GM18951 (cell line): ENCODE results near the gene S100A14.
"Not testable (repeated sequence)": the region's sequence is repeated elsewhere in the genome, so short reads cannot be mapped to it uniquely, and the experiment has no call there.

Source experiments
- POLR2A ChIP-seq: IDR thresholded peaks from 4 replicates; pipeline ENCODE4 v1.6.1; 2011; ENCODE audit warnings: mild to moderate bottlenecking; ENCODE audit not compliant: insufficient read length, insufficient read depth; ENCODE audit errors: extremely low read depth
- in situ Hi-C: fragments of 300-500 bp; cut with MboI; formaldehyde crosslinking; loops from one replicate; pipeline ENCODE4 v1.12.0; 2022; ENCODE audit warnings: low sequenced_read_pairs, mixed read lengths, inconsistent platforms; ENCODE audit not compliant: unreplicated experiment

Gene S100A14

GRCh38 chr1:153608742-153609584, 7.2 kb downstream of the S100A14 start:
- in situ Hi-C loops, result no loop called here
- no peak for TF ChIP-seq POLR2A

DNA sequence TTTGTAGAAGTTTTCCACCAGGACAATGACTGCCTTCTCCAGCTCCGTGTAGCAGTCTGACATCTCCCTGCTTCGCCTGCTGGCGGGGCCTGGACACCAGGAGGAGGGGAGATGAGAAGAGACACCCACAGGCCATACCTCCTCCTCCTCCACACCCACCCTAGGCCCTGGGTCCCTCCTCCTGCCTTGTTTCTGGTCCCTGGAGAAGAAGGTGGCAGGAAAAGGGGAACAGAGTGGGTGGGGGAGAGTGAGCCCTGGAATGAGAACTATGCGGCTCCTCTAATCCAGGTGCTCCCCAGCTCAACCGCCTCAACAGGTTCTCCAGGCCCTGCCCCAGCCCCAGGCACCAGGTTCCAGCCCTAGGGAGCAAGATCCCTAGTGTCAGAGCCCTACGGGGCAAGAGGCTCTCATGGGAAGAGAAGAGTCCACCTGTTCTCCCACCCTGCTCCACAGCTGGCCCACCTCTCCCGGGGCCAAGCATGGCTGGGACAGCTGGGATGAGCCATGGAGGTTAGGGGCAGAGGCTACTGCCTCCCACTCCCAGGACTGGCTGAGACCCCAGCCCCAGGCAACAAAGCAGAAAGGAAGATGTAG, 7.9 kb downstream of the S100A14 start:
- no peak for TF ChIP-seq POLR2A
- in situ Hi-C loops, result no loop called here

DNA sequence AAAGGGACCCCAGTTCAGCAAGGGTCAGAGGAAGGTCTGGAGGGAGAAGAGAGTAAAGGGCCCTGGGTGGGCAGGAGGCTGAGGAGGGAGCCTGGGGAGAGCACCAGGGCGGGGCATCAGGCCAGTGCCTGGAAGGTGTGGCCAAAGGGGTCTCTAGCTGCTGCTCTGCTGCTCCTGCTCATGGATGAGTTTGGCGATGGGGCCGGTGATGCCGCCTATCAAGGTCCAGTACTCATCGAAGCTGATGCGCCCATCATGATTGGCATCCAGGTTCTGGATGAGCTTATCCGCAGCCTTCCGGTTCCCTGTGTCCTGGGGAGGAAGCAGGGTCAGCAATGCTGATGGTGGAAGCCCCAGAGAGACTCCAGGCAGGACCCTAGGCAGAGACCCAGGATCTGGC, 8.7 kb downstream of the S100A14 start:
- no peak for TF ChIP-seq POLR2A
- in situ Hi-C loops, result no loop called here

DNA sequence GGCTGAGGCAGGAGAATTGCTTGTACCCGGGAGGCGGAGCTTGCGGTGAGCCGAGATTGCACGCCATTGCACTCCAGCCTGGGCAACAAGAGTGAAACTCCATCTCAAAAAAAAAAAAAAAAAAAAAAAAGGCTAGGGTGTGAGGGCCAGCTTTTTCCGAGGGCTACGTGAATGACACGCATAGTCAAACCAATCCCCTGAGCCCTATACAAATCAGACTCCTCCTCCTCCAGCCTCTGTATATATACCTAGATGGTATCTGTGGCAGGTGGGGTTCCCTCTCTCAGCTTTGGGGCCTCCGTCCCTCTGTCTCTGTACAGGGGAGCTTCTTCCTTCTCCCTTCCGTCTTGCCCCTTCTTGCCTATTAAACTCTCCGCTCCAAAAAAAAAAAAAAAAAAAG, 9.9 kb downstream of the S100A14 start:
- TF ChIP-seq POLR2A, result no peak
- in situ Hi-C loops, result no loop called here

DNA sequence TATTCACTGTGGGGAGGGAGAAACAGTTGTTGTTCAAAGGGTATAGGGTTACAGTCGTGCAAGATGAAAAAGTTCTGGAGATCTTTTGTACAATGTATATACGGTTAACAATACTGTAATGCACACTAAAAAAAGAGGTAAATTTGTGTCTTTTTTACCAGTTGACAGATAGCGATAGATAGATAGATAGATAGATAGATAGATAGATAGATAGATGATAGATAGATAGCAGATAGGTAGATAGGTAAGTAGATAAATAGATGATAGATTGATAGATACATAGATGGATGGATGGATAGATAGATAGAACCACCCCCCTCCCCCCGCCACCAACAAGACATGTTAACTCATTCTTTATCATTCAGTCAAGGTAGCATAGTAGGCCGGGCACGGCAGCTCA, 13.4 kb downstream of the S100A14 start:
- in situ Hi-C loops, result no loop called here

DNA sequence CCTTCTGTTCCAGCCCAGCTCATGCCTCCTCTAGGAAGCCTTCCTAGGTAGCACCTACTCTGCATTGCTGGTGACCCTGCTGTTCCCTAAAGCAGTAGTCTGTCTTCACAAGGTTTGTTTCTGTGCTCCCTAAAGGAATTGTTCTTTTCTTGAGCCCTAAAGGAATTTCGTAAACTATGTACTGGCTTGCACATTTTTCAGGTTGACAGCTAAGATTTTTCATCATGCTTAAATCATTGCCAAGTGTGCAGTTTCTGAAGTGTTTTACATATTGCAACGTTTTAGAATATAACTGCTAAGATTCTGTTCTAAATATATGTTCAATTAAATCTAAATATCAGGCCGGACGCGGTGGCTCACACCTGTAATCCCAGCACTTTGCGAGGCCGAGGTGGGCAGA, 16.3 kb downstream of the S100A14 start:
- in situ Hi-C loops, result no loop called here
- no peak for TF ChIP-seq POLR2A

More for the DNA sequence above, 13.4 kb downstream of the S100A14 start:
- no peak for TF ChIP-seq POLR2A

- TF ChIP-seq POLR2A, result peak; percentile 55
- in situ Hi-C loops, result no loop called here
Observed at GRCh38 chr1:153598309-153599172, 17.6 kb downstream of the S100A14 start.

DNA sequence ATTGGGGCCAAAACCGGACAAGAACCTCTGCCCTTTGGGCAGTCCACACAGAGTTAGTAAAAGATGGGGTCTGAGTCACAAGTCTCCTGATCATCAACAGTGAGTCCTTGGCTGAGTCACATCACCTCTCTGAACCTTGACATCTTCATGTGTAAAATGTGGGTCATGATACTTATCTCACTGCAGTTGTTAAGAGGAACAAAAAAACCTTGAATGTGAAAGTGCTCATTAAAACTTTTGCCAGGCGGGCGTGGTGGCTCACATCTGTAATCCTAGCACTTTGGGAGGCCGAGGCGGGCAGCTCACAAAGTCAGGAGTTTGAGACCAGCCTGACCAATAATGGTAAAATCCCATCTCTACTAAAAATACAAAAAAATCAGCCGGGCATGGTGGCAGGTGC, 18.9 kb downstream of the S100A14 start:
- in situ Hi-C loops, result no loop called here

DNA sequence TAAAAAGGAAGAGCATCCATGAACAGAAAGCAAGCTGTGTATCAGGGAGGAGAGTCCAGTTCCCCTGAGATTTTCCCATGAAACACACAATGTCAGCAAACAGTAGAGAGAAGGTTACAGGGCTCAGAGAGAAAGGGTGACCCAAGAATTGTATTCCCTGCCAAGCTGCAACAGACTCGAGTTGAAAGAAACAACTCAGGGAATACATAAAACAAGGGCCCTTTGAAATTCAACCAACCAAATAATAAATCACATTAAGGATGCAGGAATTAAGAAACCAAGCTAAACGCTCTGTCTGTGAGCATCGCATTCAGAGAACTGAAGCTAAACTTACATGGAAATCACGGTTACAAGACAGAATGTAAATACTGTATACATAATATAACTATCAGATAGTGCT, 23.4 kb downstream of the S100A14 start:
- no peak for TF ChIP-seq POLR2A
- in situ Hi-C loops, result no loop called here

More for the DNA sequence above, 18.9 kb downstream of the S100A14 start:
- TF ChIP-seq POLR2A, result no peak

DNA sequence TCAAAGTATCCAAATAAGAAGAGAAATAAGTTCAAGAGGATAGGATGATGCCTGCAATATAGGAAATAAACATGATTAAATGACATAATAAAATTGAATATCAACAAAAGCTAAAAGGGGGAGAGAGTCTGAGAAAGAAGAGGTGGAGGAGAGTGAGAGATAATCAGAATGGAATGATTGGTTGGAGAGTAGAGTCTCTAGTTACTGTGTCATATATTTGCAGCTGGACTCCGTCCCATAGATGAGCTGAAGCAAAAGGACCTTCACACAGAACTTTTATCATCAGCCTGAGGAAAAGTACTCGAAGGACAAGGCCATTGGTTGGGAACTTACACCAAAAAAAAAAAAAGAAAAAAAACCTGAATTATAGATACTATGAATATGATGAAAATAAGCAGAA, 27.6 kb downstream of the S100A14 start:
- in situ Hi-C loops, result no loop called here
- TF ChIP-seq POLR2A, result no peak

GRCh38 chr1:153588033-153588432, 28.1 kb downstream of the S100A14 start:
- in situ Hi-C loops, result not testable (repeated sequence)

DNA sequence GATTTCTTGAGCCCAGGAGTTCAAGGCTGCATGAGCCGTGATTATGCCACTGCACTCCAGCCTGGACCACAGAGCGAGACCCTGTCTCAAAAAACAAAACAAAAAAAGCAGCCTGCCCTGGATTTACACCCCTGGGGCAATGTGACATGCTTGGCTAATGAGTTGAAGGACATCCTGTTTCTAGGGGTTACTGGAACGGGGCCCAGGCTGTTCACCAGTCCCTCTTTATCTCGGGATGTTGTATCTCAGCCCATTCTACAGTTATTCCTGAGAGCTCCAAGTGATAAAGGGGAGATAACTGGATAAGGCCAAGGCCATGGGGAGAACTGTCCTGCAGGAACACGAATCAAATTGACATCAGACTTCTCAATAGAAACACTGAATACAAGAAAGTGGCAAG, 28.8 kb downstream of the S100A14 start:
- in situ Hi-C loops, result no loop called here
- TF ChIP-seq POLR2A, result no peak

DNA sequence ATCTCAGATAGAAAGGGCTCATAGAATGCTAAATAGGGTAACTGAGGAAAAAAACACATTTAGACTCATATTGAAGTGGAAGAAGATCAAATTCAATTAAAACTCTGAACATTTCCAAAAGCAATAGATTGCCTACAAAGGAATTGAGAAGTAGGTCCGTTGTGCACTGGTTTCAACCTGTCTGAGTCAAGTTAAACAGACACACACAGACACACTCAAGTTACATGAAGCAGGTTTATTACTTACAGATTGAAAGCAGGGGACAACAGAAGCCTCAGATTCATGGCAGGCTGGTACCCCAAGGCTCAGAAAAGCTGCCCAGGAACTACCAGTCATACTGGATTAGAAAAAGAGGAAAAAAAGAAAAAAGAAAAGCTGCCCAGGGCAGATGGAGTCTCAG, 29.8 kb downstream of the S100A14 start:
- in situ Hi-C loops, result no loop called here
- TF ChIP-seq POLR2A, result no peak
